CD4-positive, CD25-positive, alpha-beta regulatory T cell (primary cell): ENCODE data around the gene ZNF618. TPM values are rescaled to one million over a fixed set of nuclear protein-coding genes. Genes with fewer than 3 reads are reported as not detected.
A peak's percentile ranks its signal among the peaks of the same experiment; 100 is the strongest.
"Not testable (repeated sequence)": the region's sequence is repeated elsewhere in the genome, so short reads cannot be mapped to it uniquely, and the experiment has no call there.

Experiments used
- ATAC-seq, 2 donors: fragments of 150-1000 bp; cut with Tn5 transposase; one replicate each; pipeline ENCODE4 v1.10.0; 2021; ENCODE audit warnings: low read depth in 2 of 2, moderate number of reproducible peaks in 2 of 2, moderate library complexity in 1 of 2
- DNase-seq, 3 donors: peaks; one replicate each; pipeline versions ENCODE4 v3.0.0 to v3.0.0-alpha.2; 2012 to 2022; ENCODE audit warnings: mixed read lengths in 1 of 3
- H3K27ac ChIP-seq: one replicate; pipeline ENCODE4 v1.7.0; 2013; ENCODE audit warnings: mild to moderate bottlenecking, low read length; ENCODE audit not compliant: insufficient read depth, poor library complexity, severe bottlenecking
- H3K27me3 ChIP-seq: one replicate; pipeline ENCODE4 v1.7.0; 2013; ENCODE audit warnings: low read length; ENCODE audit not compliant: control insufficient read depth, insufficient read depth
- H3K36me3 ChIP-seq: one replicate; pipeline ENCODE4 v1.7.0; 2013; ENCODE audit warnings: mild to moderate bottlenecking, low read length, moderate library complexity; ENCODE audit not compliant: control insufficient read depth, insufficient read depth
- H3K4me1 ChIP-seq: 2 replicates; pipeline ENCODE4 v1.7.0; 2013; ENCODE audit warnings: mild to moderate bottlenecking, low read length; ENCODE audit not compliant: insufficient read depth, control insufficient read depth, poor library complexity, severe bottlenecking
- H3K4me3 ChIP-seq: one replicate; pipeline ENCODE4 v1.7.0; 2013; ENCODE audit warnings: low read depth, mild to moderate bottlenecking, low read length, moderate library complexity
- H3K9me3 ChIP-seq, 2 experiments: 1 replicate in 1 of 2; 2 replicates in 1 of 2; pipeline ENCODE4 v1.7.0; 2013; ENCODE audit warnings: low read length in 2 of 2, mild to moderate bottlenecking in 1 of 2, moderate library complexity in 1 of 2; ENCODE audit not compliant: control insufficient read depth in 2 of 2
- H3K27ac Mint-ChIP-seq, 3 donors: one replicate each; pipeline ENCODE4 v1.8.0; 2020 to 2022; ENCODE audit warnings: mild to moderate bottlenecking in 3 of 3, mixed read lengths in 3 of 3, moderate library complexity in 2 of 3
- H3K27me3 Mint-ChIP-seq: one replicate; pipeline ENCODE4 v1.8.0; 2022; ENCODE audit warnings: mild to moderate bottlenecking, mixed read lengths
- H3K36me3 Mint-ChIP-seq: one replicate; pipeline ENCODE4 v1.8.0; 2020; ENCODE audit warnings: mixed read lengths
- H3K4me1 Mint-ChIP-seq, 4 donors: one replicate each; pipeline ENCODE4 v1.8.0; 2020 to 2022; ENCODE audit warnings: mixed read lengths in 4 of 4, mild to moderate bottlenecking in 1 of 4
- H3K4me3 Mint-ChIP-seq, 4 donors: one replicate each; pipeline ENCODE4 v1.8.0; 2020 to 2022; ENCODE audit warnings: mild to moderate bottlenecking in 4 of 4, mixed read lengths in 4 of 4, moderate library complexity in 3 of 4
- H3K9me3 Mint-ChIP-seq, 7 donors: one replicate each; pipeline ENCODE4 v1.8.0; 2020 to 2022; ENCODE audit warnings: mixed read lengths in 7 of 7, mild to moderate bottlenecking in 3 of 7, moderate library complexity in 2 of 7
- polyA plus RNA-seq, 4 donors: library from polyadenylated mRNA; unstranded; fragments of 300-500 nt; fragmentation: Illumina TruSeq; gene quantifications; one replicate each; pipeline ENCODE4 v1.2.3, GENCODE V29; 2021
- total RNA-seq: library from RNA; stranded (reverse); gene quantifications from one replicate; pipeline ENCODE4 v1.2.3, GENCODE V29; 2022

Gene ZNF618
- total and polyA plus RNA-seq, 5 donors from 2014 or later, result 0.86 TPM; not detected in 4

- ATAC-seq (no peak), DNase-seq (no peak)
- no peak overlapping the region for H3K27ac Mint-ChIP-seq
- H3K27me3 Mint-ChIP-seq, result peaks cover 4% of the 10 kb centered on the region
- Histone ChIP-seq H3K4me1 (no peaks in the 10 kb centered on the region), H3K27ac (no peak overlapping the region), H3K36me3 (no peaks in the 10 kb centered on the region), H3K9me3 (no peaks in the 10 kb centered on the region), H3K4me3 (no peak overlapping the region), H3K27me3 (no peaks in the 10 kb centered on the region)
- H3K4me1 Mint-ChIP-seq, result peaks cover 0 to 5% (median 3%) of the 10 kb centered on the region in 4 donors
- H3K9me3 Mint-ChIP-seq, result peaks cover 0 to 1% (median 0%) of the 10 kb centered on the region in 7 donors
- no peaks in the 10 kb centered on the region for H3K36me3 Mint-ChIP-seq
- H3K4me3 Mint-ChIP-seq, result no peak overlapping the region
Measured at GRCh38 chr9:114081441-114082016, 205.4 kb downstream of the ZNF618 start.

DNA sequence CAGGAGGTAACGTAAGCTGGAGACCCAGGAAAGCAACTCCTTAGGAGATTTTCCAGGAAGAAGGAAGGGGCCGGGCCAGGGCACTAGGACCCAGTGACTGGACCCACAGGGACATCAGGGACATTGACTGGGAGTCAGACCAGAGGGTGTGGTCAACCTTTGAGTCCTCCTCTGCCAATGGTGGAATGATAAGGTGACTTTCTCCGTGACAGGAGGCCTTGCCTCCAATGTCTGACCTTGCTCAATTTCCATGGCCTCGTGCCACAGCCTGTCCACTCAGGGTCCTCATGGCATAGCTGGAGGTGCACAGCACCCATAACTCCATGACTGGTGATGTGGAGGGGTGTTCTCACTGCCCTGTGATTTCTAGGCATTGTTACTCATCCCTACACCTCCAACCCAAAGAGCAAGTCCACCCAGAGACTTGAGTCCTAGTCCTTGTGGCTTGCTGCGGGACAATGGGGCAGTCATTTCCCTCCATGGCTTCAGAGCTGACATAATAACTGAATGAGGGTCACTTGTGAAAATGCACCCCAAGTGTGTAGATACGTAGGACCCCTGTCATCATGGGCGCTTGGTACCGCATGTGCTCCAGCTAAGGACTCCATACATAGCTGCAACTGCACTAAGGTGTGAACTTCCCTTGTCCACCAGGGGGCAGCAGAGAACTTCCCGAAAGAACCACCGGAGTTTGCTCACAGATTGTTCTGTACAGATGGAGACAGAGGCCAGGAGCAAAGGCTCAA lies 206.1 kb downstream of the ZNF618 start:
- peak; percentile 41 to 63 for ATAC-seq
- Histone ChIP-seq H3K4me3 (no peak overlapping the region), H3K36me3 (no peaks in the 10 kb centered on the region), H3K4me1 (no peaks in the 10 kb centered on the region), H3K27ac (no peak overlapping the region), H3K27me3 (no peaks in the 10 kb centered on the region), H3K9me3 (no peaks in the 10 kb centered on the region)
- no peak overlapping the region for H3K27ac Mint-ChIP-seq
- DNase-seq, result peak; percentile 41 to 76 (median 62)
- H3K4me1 Mint-ChIP-seq, result peaks cover 0 to 5% (median 3%) of the 10 kb centered on the region in 4 donors
- no peak overlapping the region for H3K4me3 Mint-ChIP-seq
- H3K9me3 Mint-ChIP-seq, result peaks cover 0 to 1% (median 0%) of the 10 kb centered on the region in 7 donors
- no peaks in the 10 kb centered on the region for H3K36me3 Mint-ChIP-seq
- peaks cover 4% of the 10 kb centered on the region for H3K27me3 Mint-ChIP-seq

DNA sequence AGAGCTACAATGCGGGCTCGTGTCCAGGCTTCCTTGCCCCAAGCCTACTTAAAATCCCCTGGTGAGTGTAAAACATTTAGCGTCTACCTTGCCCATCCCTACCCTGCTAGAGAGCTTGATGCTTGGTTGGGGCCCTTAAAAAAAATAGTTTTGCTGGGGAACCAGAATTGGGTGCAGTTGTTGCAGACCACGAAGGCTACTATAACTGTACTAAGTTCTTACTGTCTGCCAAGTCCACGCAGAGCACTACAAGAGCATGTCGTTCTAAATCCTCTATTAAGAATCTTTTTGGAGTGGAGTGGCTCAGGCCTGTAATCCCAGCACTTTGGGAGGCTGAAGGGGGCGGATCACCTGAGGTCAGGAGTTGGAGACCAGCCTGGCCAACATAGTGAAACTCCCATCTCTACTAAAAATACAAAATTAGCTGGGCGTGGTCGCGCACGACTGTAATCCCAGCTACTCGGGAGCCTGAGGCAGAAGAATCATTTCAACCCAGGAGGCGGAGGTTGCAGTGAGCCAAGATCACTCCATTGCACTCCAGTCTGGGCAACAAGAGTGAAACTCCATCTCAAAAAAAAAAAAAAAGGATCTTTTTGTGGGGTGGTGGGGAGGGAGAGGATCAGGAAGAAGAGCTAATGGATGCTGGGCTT lies 206.8 kb downstream of the ZNF618 start:
- H3K36me3 Mint-ChIP-seq, H3K9me3 Mint-ChIP-seq, H3K27me3 ChIP-seq, ATAC-seq, H3K27me3 Mint-ChIP-seq, H3K4me3 ChIP-seq, DNase-seq, H3K4me1 ChIP-seq, H3K27ac Mint-ChIP-seq, H3K4me1 Mint-ChIP-seq, H3K9me3 ChIP-seq, H3K27ac ChIP-seq, H3K36me3 ChIP-seq, H3K4me3 Mint-ChIP-seq: not testable (repeated sequence)

- H3K36me3 Mint-ChIP-seq, result no peaks in the 10 kb centered on the region
- no peak overlapping the region for H3K4me3 Mint-ChIP-seq
- Histone ChIP-seq H3K4me3 (no peak overlapping the region), H3K9me3 (no peaks in the 10 kb centered on the region), H3K4me1 (no peaks in the 10 kb centered on the region), H3K36me3 (no peaks in the 10 kb centered on the region), H3K27ac (no peak overlapping the region), H3K27me3 (no peaks in the 10 kb centered on the region)
- H3K27ac Mint-ChIP-seq, result no peak overlapping the region
- H3K27me3 Mint-ChIP-seq, result peaks cover 4% of the 10 kb centered on the region
- no peak for DNase-seq
- no peak for ATAC-seq
- peaks cover 0 to 1% (median 0%) of the 10 kb centered on the region in 7 donors for H3K9me3 Mint-ChIP-seq
- peaks cover 0 to 5% (median 3%) of the 10 kb centered on the region in 4 donors for H3K4me1 Mint-ChIP-seq
Measured at GRCh38 chr9:114083666-114084065, 207.6 kb downstream of the ZNF618 start.

DNA sequence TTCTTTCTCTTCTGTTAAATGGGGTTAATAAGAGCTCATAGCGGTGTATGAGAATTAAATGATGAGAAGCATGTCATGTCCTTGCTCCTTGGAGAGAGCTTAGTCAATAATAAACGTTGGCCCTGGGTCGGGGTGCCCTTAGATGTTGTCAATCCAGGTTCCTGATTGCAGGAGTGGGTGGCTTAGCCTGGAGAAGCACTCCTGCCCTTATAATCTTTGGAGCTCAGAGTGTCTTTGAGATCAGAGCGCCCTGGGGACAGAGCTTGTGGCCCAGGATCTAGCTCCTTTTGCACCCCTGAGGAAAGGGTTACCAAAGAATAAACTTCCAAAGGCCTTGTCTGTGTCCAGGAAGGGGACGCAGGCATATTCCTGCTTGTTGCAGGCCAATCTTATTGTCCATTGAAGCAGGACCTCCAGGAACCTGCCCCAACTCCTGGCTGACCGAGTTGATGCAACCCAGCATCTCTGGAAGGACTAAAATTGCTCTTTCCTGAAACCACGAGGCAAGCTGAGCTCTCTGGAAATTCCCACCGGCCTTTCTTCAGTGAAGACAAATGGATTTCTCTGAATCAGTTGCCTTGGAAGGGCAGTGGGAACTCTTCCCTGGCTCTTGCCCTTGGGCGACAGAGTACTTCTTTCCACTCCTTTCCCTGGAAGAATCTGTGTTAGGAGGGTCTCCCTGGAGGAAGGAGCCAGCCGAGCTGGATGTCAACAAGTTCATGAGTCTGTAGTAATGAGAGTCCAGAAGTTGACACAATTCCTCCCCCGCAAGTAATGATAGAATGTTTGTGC lies 208.4 kb downstream of the ZNF618 start:
- no peaks in the 10 kb centered on the region for H3K4me1 ChIP-seq
- H3K27ac ChIP-seq, result no peak overlapping the region
- H3K4me3 Mint-ChIP-seq, result no peak overlapping the region
- DNase-seq, result no peak
- H3K36me3 ChIP-seq, result no peaks in the 10 kb centered on the region
- H3K36me3 Mint-ChIP-seq, result no peaks in the 10 kb centered on the region
- no peak for ATAC-seq
- H3K27me3 Mint-ChIP-seq, result no peaks in the 10 kb centered on the region
- H3K4me1 Mint-ChIP-seq, result peaks cover 0 to 5% (median 3%) of the 10 kb centered on the region in 4 donors
- H3K4me3 ChIP-seq, result no peak overlapping the region
- H3K27ac Mint-ChIP-seq, result no peak overlapping the region
- H3K9me3 Mint-ChIP-seq, result no peaks in the 10 kb centered on the region
- no peaks in the 10 kb centered on the region for H3K9me3 ChIP-seq
- H3K27me3 ChIP-seq, result no peaks in the 10 kb centered on the region

DNA sequence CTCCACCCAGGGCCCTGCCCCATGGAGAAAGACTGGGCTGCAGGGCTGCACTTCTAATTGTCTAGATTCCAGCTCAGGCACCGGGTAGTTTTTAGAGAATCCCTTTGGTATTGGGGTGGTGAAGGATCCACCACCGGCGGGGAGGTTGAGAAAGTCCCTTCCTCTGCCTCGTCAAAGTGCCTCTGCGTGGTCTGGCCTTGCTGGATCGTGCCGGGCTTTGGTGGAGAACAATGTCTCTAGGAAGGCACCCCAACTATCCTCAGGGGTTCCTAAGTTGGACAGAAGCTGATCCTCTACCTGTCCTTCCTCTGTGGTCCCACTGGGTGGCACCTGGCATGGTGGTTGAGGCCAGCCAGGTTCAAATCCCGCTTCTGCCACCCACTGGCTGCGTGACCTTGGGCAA lies 209.3 kb downstream of the ZNF618 start:
- Histone ChIP-seq H3K4me3 (no peak overlapping the region), H3K27me3 (no peaks in the 10 kb centered on the region), H3K4me1 (no peaks in the 10 kb centered on the region), H3K36me3 (no peaks in the 10 kb centered on the region), H3K27ac (no peak overlapping the region), H3K9me3 (no peaks in the 10 kb centered on the region)
- H3K27me3 Mint-ChIP-seq, result no peaks in the 10 kb centered on the region
- DNase-seq (no peak), ATAC-seq (no peak)
- H3K4me3 Mint-ChIP-seq, result no peak overlapping the region
- H3K4me1 Mint-ChIP-seq, result peaks cover 0 to 5% (median 3%) of the 10 kb centered on the region in 4 donors
- no peaks in the 10 kb centered on the region for H3K36me3 Mint-ChIP-seq
- no peaks in the 10 kb centered on the region for H3K9me3 Mint-ChIP-seq
- H3K27ac Mint-ChIP-seq, result no peak overlapping the region

GRCh38 chr9:114086009-114086408 lies 209.9 kb downstream of the ZNF618 start:
- no peak overlapping the region for H3K4me3 ChIP-seq
- no peaks in the 10 kb centered on the region for H3K36me3 ChIP-seq
- H3K4me1 Mint-ChIP-seq, result peaks cover 0 to 5% (median 3%) of the 10 kb centered on the region in 4 donors
- H3K9me3 Mint-ChIP-seq, result no peaks in the 10 kb centered on the region
- ATAC-seq (no peak), DNase-seq (no peak)
- H3K4me3 Mint-ChIP-seq, result no peak overlapping the region
- no peaks in the 10 kb centered on the region for H3K27me3 ChIP-seq
- no peaks in the 10 kb centered on the region for H3K9me3 ChIP-seq
- H3K27ac ChIP-seq, result no peak overlapping the region
- no peaks in the 10 kb centered on the region for H3K4me1 ChIP-seq
- H3K27ac Mint-ChIP-seq, result no peak overlapping the region
- no peaks in the 10 kb centered on the region for H3K36me3 Mint-ChIP-seq
- no peaks in the 10 kb centered on the region for H3K27me3 Mint-ChIP-seq
